Skeletal muscle cell (primary cell): ENCODE measurements around the gene XPA.
"Not testable (repeated sequence)": the region's sequence is repeated elsewhere in the genome, so short reads cannot be mapped to it uniquely, and the experiment has no call there.

ENCODE experiments used
- DNase-seq: peaks from one replicate; pipeline ENCODE4 v3.0.0-alpha.2; 2010; ENCODE audit warnings: low read depth
- H3K4me3 ChIP-seq: 2 replicates; pipeline ENCODE4 v1.5.1; 2011; ENCODE audit warnings: low read depth, mild to moderate bottlenecking, control low read depth, low read length, moderate library complexity

Gene XPA

GRCh38 chr9:97704851-97705250 is 7.7 kb upstream of the XPA start:
- no peak for DNase-seq
- H3K4me3 ChIP-seq = no peak overlapping the region

DNA sequence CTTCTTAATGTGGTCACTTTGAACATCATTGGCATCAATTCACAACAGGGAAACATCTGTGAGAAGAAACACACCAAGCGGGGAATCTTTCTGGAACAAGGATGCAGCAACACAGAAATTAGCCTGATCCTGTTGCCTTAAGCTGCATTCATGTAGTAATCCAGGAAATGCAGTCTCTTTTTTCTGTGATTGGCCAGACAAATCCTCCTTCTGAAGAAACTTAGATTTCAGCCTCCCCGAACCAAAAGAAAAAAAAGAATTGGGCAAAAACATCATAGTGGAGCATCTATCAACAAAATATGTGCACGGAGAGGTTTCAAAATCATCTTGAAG is 7.2 kb upstream of the XPA start:
- DNase-seq = no peak
- no peak overlapping the region for H3K4me3 ChIP-seq

GRCh38 chr9:97703437-97704344 is 6.6 kb upstream of the XPA start:
- H3K4me3 ChIP-seq = no peak overlapping the region
- DNase-seq = peak; percentile 66

DNA sequence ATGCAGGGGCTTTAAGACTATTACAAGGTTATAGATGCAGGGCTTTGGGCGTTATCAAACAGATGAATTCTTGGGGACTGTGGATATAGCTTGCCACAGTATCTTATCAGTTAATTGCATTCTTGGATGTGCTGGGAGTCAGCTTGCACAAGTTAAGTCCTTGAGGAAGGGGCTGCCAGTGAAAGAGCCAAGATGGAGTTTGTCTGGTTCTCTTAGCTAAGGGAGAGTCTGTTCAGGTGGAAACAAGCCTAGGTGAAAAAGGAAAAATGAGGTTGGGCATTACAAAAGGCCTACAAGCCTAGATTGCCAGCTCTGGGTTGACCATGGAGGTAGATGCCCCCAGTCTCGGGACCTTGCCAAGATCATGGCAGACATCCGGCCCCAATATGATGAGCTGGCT is 2.7 kb upstream of the XPA start:
- not testable (repeated sequence) for H3K4me3 ChIP-seq, DNase-seq

DNA sequence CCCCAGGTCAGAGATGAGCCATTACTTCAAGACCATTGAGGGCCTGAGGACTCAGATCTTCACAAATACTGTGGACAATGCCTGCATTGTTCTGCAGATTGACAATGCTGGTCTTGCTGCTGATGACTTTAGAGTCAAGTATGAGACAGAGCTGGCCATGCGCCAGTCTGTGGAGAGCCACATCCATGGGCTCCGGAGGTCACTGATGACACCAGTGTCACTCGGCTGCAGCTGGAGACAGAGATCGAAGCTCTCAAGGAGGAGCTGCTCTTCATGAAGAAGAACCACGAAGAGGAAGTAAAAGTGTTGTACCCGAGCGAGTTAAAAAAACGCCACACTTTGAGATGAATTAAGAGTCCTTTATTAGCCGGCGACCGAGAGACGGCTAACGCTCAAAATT is 2.1 kb upstream of the XPA start:
- not testable (repeated sequence) for H3K4me3 ChIP-seq, DNase-seq

DNA sequence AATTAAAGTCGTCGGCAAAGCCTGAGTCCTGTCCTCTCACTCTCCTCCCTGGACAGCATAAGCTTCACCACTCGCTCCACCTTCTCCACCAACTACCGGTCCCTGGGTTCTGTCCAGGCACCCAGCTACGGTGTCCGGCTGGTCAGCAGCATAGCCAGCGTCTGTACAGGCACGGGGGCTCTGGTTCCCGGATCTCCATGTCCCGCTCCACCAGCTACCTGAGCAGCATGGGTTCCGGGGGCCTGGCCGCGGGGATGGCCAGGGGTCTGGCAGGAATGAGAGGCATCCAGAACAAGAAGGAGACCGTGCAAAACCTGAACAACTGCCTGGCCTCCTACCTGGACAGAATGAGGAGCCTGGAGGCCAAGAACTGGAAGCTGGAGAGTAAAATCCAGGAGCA is 1.7 kb upstream of the XPA start:
- H3K4me3 ChIP-seq = no peak overlapping the region
- no peak for DNase-seq

GRCh38 chr9:97697837-97698236 is 697 bp upstream of the XPA start:
- no peak overlapping the region for H3K4me3 ChIP-seq
- DNase-seq = no peak

GRCh38 chr9:97695995-97696802 is 941 bp downstream of the XPA start:
- H3K4me3 ChIP-seq = peak overlapping the region; percentile 83
- DNase-seq = no peak

- no peak for DNase-seq
- peak overlapping the region; percentile 83 for H3K4me3 ChIP-seq
Observed at GRCh38 chr9:97695390-97695789, 1.8 kb downstream of the XPA start.

DNA sequence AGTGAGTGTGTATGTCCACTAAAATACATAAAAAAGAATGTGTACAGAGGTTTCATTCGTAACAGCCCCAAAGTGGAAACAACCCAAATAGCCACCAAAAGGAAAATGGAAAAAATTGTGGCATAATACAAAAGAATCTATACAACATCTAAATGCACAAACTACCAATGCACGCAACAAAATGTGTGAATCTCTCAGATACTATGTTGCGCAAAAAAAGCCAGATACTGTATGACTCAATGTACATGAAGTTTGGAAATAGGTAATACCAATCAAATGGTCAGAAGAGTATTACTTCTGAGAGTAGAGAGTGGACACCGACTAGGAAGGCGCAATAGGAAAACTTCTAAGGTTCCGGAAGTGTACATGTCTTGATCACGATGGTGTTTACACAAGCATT is 2.4 kb downstream of the XPA start:
- no peak for DNase-seq
- H3K4me3 ChIP-seq = no peak overlapping the region

DNA sequence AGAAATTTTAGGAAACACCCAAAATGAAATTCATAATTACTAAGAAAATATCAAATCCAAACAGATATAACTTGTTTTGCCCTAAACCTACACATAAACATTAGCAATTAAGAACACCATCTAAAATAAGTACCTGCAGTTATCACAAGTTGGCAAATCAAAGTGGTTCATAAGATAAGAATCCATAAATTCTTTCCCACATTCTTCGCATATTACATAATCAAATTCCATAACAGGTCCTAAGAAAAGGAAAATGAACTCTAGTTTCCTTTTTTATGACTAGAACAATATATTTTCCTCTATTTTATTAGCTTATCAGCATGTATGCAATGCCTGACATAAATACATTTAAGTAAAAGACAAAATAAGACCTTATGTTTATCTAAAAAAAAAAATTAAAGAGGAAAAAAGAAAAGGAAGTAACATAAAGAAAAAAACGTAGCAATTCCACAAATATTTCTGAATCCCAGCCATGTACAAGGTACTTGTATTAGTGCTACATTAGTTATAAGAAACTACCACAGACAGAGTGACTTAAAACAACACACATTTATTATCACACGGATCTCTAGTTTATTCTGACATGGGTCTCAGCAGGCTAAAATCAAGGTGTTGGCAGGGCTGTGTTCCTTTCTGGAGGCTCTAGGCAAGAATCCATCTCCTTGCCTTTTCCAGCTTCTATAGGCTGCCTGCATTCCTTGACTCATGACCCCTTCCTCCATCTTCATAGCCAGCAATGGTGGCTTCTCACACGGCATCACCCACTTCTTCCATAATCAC is 7.5 kb downstream of the XPA start:
- no peak overlapping the region for H3K4me3 ChIP-seq
- no peak for DNase-seq

- no peak for DNase-seq
- H3K4me3 ChIP-seq = no peak overlapping the region
Observed at GRCh38 chr9:97688654-97689053, 8.5 kb downstream of the XPA start.

GRCh38 chr9:97682242-97682641 is 14.9 kb downstream of the XPA start:
- DNase-seq = no peak
- H3K4me3 ChIP-seq = no peak overlapping the region

- H3K4me3 ChIP-seq = no peak overlapping the region
- DNase-seq = no peak
Observed at GRCh38 chr9:97675655-97676054, 21.5 kb downstream of the XPA start.

DNA sequence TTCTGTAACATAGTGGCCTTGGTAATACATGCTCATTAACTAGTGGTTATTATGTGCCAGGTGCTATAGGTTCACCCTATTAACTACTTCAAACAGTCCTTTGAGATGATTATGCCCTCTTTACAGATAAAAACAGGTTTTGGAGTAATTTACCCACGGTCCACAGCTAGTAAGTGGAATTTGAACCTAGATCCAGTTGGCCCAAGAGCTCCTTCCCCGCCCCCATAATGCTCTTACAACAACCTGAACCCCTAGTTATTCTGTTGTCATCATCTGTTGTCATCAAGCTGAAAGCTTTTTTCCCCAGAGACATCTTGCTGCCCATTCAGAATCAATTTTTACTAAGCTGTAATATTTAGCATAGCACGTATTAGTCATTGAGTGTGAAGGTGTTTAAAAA is 23.2 kb downstream of the XPA start:
- no peak overlapping the region for H3K4me3 ChIP-seq
- DNase-seq = no peak

DNA sequence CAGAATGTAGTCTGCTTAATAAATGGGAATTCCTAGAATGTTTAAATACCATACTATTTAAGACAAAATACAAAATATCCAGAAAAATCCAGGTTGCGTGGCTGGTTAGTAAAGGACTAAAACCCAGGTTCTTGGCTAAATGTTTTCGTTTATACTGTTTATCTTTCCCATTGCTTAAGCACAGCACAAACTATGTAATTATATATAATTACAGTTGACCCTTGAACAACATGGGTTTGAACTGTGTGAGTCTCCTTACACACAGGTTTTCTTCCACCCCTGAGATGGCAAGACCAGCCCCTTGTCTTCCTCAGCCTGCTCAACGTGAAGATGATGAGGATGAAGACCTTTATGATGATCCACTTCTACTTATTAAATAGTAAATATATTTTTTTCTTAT is 24.7 kb downstream of the XPA start:
- no peak for DNase-seq
- no peak overlapping the region for H3K4me3 ChIP-seq

DNA sequence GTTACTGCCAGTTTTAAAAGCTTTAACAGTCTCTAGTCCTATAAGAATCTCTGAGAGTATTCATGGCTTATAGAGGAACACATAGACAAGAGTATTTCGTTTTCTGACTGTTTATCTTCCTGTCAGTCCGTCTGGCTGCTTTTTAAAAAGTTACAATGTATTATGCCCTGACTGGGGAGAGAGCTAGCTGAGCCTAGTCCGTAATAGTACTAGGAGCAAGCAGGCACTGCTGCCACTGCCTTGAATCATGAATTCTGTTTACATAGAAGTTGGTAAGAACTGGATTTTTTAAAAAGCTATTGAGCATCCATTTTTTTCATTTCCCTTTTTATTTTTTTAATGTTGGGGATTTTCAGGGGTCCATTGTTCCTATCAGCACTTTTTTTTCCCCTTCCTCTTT is 26.6 kb downstream of the XPA start:
- DNase-seq = no peak

DNA sequence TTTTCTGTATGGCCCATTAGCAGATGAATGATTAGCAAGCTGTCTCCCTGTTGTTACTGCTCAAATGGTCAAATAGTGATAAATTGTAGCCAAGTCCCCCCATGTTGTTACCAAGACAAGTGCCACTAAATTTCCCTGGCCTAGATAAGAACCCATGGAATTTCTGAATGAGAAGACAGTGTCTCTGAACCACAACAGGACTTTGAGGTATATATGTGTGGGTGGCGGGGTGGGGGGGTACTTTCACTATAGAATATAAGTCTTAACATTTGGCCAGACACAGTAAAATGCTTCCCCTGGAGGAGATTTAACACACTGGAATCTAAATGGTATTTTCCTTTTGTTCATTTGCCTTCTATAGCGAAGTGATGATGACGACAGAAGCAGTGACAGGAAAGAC is 28.7 kb downstream of the XPA start:
- H3K4me3 ChIP-seq = no peak overlapping the region
- DNase-seq = no peak

More for the DNA sequence above, 26.6 kb downstream of the XPA start:
- H3K4me3 ChIP-seq = no peak overlapping the region

DNA sequence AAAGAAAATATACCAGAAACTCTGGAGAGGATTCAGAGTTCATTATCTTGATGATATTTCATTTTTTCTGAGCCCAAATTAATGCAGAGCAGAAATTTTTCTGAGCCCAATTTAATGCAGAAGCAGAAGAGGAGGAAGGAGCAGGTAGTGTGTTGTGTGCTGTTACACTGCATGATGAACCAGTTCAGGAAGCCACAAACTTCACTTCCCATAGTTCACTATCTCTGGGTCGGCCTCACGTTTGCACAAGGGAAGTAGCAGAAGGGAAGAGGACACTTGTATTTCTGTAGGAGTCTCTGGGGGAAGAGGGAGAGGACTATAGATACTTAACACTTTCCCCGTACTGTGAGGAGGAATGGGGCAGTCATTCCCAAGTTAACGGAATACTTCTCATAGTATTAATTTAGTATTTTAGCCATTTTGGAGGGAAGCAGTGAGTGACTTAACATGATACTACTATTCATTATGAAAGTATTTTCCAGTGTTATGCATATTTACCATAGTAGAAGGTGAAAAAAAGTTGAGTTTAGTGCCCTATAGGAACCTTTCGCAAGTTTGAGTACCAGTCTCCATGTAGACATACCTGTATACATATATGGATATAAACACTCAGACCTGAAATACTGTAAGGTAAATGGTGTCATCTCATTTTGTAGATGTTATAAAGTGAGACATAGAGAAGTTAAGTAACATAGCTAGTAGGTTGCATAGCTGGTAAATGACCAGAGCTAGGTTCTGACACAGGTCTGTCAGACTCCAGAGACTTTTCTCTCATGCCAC is 30.0 kb downstream of the XPA start:
- no peak overlapping the region for H3K4me3 ChIP-seq
- DNase-seq = no peak
